Eye (tissue), 1 donor: ENCODE results near the gene LITAF.
A peak's percentile ranks its signal among the peaks of the same experiment; 100 is the strongest.

ENCODE experiments used
- DNase-seq: peaks from one replicate; pipeline ENCODE4 v3.0.0-alpha.2; 2015

Gene LITAF

GRCh38 chr16:11547118-11547916 lies 39.4 kb downstream of the LITAF start:
- DNase-seq: peak; percentile 30

DNA sequence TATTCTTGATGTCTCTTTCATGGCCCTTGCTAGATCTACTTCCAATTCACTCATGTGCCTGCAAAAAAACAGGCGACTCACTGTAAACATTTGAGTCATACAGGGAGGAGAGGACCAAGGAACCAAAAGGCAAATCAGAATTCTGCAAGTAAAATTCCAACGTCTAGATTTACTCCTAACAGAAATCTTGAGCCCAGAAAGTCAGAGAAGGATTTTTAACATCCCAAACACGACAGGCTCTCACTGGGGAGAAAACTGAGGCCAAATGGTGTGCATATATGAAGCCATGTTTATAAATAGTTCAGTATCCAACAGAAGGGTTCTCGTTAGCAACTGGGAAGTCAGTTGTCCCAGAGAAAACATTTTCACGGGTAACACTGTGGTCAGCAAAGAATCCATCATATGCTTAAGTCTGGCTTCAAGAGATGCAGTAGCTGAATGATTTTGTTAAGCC lies 40.1 kb downstream of the LITAF start:
- DNase-seq: no peak

- no peak for DNase-seq
Measured at GRCh38 chr16:11543661-11544393, 42.9 kb downstream of the LITAF start.

GRCh38 chr16:11542069-11542744 lies 44.5 kb downstream of the LITAF start:
- DNase-seq: peak; percentile 49

GRCh38 chr16:11539641-11540050 lies 47.1 kb downstream of the LITAF start:
- no peak for DNase-seq

DNA sequence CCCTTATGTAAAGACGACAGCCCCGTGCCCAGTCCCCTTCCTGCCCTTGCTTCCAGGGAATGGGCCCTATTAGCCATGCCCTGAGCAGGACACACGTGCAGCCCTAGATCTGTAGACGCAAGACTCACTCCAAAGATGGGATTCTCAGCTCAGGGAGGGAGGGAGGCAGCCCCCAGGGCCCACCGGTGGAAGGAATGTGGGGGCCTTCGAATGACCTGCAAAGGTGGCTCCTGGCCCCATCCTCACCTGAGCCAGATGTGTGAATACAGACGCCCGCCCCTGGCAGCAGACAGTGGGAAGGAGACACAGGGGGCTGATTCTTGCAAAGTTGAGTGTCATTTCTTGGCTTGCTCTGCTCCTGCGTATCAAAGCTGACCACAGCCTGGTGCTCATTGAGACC lies 47.8 kb downstream of the LITAF start:
- no peak for DNase-seq

GRCh38 chr16:11536104-11536866 lies 50.4 kb downstream of the LITAF start:
- DNase-seq: no peak

- DNase-seq: no peak
Measured at GRCh38 chr16:11535494-11535893, 51.2 kb downstream of the LITAF start.

- no peak for DNase-seq
Measured at GRCh38 chr16:11534262-11534661, 52.5 kb downstream of the LITAF start.

DNA sequence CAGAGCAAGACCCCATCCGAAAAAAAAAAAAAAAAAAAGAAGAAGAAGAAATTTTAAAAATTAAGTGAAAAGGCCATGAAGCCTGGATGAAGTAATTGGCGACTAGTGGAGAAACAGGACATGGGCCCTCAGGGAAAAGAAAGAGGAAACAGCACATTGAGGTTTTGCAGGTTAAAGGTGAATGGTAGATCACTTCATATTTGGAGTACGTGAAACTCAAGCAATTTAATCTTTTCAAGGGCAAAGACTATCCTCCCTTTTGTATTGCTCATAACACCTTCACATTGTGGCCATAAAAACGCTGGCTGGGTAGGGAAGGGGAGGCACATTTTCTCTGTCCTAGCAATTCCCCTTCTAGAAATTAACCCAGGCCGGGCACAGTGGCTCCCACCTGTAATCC lies 53.1 kb downstream of the LITAF start:
- no peak for DNase-seq

DNA sequence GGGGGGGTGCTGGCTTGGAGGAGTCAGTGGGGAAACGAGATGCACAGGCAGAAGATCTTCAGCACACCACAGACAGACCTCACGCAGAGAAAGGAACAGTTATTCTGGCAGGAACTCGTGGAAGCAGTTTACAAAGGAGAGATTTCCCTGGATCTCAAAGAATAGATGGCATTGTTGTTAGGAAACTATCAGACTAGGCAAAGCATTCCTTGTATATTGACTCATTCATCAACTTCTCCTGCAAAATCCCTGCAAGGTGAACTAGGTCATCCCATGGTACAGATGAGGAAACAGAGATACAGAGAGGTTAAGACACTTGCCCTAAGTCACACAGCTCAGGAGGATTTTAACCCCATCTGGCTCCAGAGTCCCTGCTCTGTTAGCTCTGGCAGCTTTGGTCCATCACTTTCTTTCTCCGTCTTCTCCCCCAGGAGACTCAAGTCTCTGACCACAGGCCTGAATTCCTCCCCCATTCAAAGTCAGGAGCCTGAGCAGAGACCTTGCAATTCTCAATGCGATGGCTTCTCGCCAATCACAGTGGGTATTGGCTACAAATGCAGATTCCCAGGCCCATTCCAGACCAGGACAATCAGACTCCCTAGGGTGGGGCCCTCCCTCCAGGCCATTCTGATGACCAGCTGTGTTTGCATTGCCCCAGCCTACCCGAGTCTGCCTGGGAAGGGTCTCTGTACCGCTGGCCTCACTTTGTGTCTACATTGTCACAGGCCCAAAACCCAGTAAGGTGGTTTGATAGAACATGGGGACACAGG lies 56.4 kb downstream of the LITAF start:
- no peak for DNase-seq

GRCh38 chr16:11529285-11529684 lies 57.4 kb downstream of the LITAF start:
- no peak for DNase-seq

DNA sequence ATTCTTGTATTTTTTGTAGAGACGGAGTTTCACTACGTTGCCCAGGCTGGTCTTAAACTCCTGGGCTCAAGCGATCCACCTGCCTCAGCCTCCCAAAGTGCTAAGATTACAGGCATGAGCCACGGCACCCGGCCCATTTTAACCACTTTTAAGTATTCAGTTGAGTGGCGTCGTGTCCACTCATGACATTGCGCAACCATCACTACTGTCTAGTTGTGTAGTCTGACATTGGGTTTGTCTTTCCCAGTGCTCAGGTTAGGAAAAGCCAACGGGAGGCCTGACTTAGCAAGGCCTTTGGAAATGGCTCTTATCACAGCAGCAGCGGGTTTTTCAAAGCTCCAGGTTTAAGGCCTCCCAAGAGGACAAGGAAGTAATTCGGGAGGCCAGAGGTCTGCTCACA lies 58.7 kb downstream of the LITAF start:
- DNase-seq: no peak

- peak; percentile 59 for DNase-seq
Measured at GRCh38 chr16:11526655-11527350, 59.9 kb downstream of the LITAF start.

- DNase-seq: no peak
Measured at GRCh38 chr16:11524098-11524760, 62.5 kb downstream of the LITAF start.

DNA sequence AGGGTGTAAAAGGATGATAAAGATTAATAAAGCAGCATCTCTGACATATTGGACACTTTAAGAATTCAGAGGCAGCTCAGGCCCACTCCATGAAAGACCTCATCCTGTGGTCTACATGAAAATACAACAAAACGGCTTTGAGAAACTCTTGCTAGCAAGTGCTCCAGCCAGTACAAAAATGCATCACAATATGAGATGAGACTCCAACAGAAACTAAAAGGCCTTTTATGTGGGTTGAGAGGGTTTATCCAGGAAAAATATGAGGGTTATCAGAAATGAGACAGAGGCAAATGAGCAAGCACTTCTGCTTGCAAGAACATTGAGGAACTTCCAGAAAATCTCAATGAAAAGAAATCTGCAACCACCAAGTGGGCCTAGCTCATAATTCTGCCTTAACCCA lies 65.7 kb downstream of the LITAF start:
- no peak for DNase-seq

GRCh38 chr16:11520442-11520841 lies 66.3 kb downstream of the LITAF start:
- no peak for DNase-seq

DNA sequence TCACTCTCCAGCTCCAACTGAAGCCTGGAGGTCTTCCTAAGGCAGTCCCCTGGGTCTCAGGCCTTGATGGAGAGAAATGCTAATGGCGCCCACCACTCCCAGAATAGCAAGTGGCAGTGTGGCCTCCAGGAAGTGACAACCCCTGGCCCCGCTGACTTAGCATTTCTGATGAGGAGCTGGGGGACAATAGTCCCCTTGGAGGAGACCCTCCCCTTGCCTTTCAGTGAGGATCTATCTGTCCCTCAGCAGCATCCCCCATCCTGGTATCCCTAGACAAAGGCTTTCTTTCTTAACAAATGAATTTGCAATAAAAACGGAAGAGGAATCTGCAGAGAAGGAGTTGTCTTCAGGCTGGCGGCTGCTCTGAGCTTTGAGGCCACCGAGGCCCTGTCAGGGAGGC lies 68.8 kb downstream of the LITAF start:
- DNase-seq: no peak

GRCh38 chr16:11515540-11516430 lies 70.9 kb downstream of the LITAF start:
- DNase-seq: no peak

DNA sequence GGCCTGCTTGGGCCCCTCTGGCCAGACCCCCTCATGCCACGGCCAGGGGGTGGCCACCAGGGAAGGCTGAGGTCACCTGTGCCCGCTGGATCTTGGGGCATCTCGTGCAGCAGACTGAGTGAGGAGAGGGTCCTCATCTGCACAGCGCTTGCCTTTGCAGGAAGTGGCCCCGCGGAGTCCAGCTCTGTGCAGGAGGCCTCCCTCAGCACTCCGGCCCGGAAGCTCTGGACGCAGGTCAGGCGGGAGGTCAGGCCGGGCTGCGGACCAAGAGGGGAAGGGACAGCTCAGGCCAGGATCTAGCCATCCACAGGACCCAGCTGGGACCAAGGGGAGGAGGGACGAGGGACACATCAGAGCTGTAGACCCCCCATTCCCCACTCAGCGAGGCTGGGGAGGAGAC lies 72.4 kb downstream of the LITAF start:
- no peak for DNase-seq
